ENCODE results near the gene NHLRC3. TPM values are rescaled to one million over a fixed set of nuclear protein-coding genes. Genes with fewer than 3 reads are reported as not detected.
A peak's percentile ranks its signal among the peaks of the same experiment; 100 is the strongest.

The NHLRC3 gene
- total and polyA plus RNA-seq, 9 of the 15 experiments (the other 6 are each of a cell fraction or from before 2014, with no cell fraction given), result 5.5 to 15.3 (median 9.0) TPM

- CTCF ChIA-PET (ENCODE audit: low intra/inter-chr PET ratio), result no interaction called here
- H3K4me3 ChIP-seq, result no peak overlapping the region
- POLR2A ChIA-PET, result interaction anchor here (0.6 kb wide), 1 partner anchor 1604 kb away, joined by 3 read pairs; no protein-coding TSS in a partner anchor
- in situ Hi-C loops (cut with MboI) (no loop called here), intact Hi-C loops (cut with micrococcal nuclease) (no loop called here)
- no peaks in the 10 kb centered on the region for H3K27me3 ChIP-seq (ENCODE audit: control insufficient read depth in 2 of 2, insufficient read depth in 2 of 2, low read length in 2 of 2)
- H4K20me1 ChIP-seq (replicated peaks; ENCODE audit: control insufficient read depth, insufficient read depth, low read length), result no peaks in the 10 kb centered on the region
- H3K9me1 ChIP-seq (ENCODE audit: control insufficient read depth, insufficient read depth, low read length), result no peaks in the 10 kb centered on the region
- FAIRE-seq, result no peak
- no peak for TF ChIP-seq FOXP1 (CRISPR knock-in tag; IDR thresholded peaks at IDR 0.05)
- TF ChIP-seq, protein P1, sequence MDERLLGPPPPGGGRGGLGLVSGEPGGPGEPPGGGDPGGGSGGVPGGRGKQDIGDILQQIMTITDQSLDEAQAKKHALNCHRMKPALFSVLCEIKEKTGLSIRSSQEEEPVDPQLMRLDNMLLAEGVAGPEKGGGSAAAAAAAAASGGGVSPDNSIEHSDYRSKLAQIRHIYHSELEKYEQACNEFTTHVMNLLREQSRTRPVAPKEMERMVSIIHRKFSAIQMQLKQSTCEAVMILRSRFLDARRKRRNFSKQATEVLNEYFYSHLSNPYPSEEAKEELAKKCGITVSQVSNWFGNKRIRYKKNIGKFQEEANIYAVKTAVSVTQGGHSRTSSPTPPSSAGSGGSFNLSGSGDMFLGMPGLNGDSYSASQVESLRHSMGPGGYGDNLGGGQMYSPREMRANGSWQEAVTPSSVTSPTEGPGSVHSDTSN (CRISPR knock-in tag; IDR thresholded peaks at IDR 0.05; ENCODE audit: low read depth), result no peak
- TF ChIP-seq, protein P1 (tag; conservative IDR thresholded peaks at IDR 0.05; ENCODE audit: low read depth), result peak; percentile 86
- TF ChIP-seq MEIS2 (IDR thresholded peaks at IDR 0.05; ENCODE audit: partially characterized antibody), result peak; percentile 88
- TF ChIP-seq ESRRA (IDR thresholded peaks at IDR 0.05; ENCODE audit: borderline replicate concordance, low read depth), result no peak
- 0 out of 2 replicates have a peak, but pooled peaks have one; percentile 7 for TF ChIP-seq MAFG (tag; conservative IDR thresholded peaks at IDR 0.05)
- TF ChIP-seq ZNF77 (CRISPR knock-in tag; IDR thresholded peaks at IDR 0.05), result no peak
- TF ChIP-seq, protein P2, sequence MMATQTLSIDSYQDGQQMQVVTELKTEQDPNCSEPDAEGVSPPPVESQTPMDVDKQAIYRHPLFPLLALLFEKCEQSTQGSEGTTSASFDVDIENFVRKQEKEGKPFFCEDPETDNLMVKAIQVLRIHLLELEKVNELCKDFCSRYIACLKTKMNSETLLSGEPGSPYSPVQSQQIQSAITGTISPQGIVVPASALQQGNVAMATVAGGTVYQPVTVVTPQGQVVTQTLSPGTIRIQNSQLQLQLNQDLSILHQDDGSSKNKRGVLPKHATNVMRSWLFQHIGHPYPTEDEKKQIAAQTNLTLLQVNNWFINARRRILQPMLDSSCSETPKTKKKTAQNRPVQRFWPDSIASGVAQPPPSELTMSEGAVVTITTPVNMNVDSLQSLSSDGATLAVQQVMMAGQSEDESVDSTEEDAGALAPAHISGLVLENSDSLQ (IDR thresholded peaks at IDR 0.05), result peak; percentile 87
- no peak for TF ChIP-seq ZBTB17 (CRISPR knock-in tag; IDR thresholded peaks at IDR 0.05)
- TF ChIP-seq ZNF583 (CRISPR knock-in tag; IDR thresholded peaks at IDR 0.05), result no peak
- no TSS peak for BruUV-seq (replicated peaks)
- H3K9me3 ChIP-seq (replicated peaks; ENCODE audit: control insufficient read depth, insufficient read depth, low read depth, low read length), result no peaks in the 10 kb centered on the region
- H2AFZ ChIP-seq (ENCODE audit: low read depth, low read length), result no peak overlapping the region
- no peaks in the 10 kb centered on the region for H3K4me1 ChIP-seq (replicated peaks in 1 of 2; ENCODE audit: control insufficient read depth in 2 of 2, insufficient read depth in 2 of 2, low read length in 2 of 2)
- peaks cover 77% of the 10 kb centered on the region for H3K36me3 ChIP-seq (ENCODE audit: control insufficient read depth, insufficient read depth, low read length)
- no peak overlapping the region for H3K4me2 ChIP-seq (ENCODE audit: insufficient read depth, low read length)
- H3K79me2 ChIP-seq (ENCODE audit: control insufficient read depth, insufficient read depth, low read length), result no peaks in the 10 kb centered on the region
- no peak overlapping the region for H3K9ac ChIP-seq (ENCODE audit: insufficient read depth in 1 of 2, low read depth in 2 of 2, low read length in 2 of 2)
- peak; percentile 72 for ATAC-seq
- peak in 2 of 4 experiments; percentile 10 to 11 for DNase-seq (ENCODE audit: extremely low read depth in 1 of 4, low spot score in 3 of 4)
- 64% methylated on average over 4 of the region's 4 CpGs for WGBS (ENCODE audit: insufficient coverage, low coverage, missing lambda C conversion rate)
- no peak overlapping the region for H3K27ac ChIP-seq (ENCODE audit: extremely low read depth, low read depth, low read length)
These were observed 17.3 kb upstream of the NHLRC3 start for GRCh38 chr13:39020853-39021462.
